ENCODE data around the gene PRSS53.

- TF ChIP-seq ATF3 (IDR thresholded peaks at IDR 0.05) (no peak), TAF1 (conservative IDR thresholded peaks at IDR 0.05) (no peak), CTCF (IDR thresholded peaks at IDR 0.05; ENCODE audit: low read depth, low read length, missing input control) (no peak), YY1 (IDR thresholded peaks at IDR 0.05) (no peak), RXRA (IDR thresholded peaks at IDR 0.05) (no peak), EGR1 (IDR thresholded peaks at IDR 0.05; ENCODE audit: low read depth in 2 of 2) (no peak), HNF4A (conservative IDR thresholded peaks at IDR 0.05) (no peak), ZBTB33 (IDR thresholded peaks at IDR 0.05) (no peak)
Observed at GRCh38 chr16:31061126-31061812, 27.5 kb downstream of the PRSS53 start.

Measured in liver (tissue), 3 donors.